Lung (tissue), 12 donors: Measurements from ENCODE around the gene GJB2. TPM values are rescaled to one million over a fixed set of nuclear protein-coding genes. Genes with fewer than 3 reads are reported as not detected.

Experiments used
- ATAC-seq: fragments of 200-7000 bp; cut with Tn5 transposase; one replicate; pipeline ENCODE4 v1.9.1; 2020; ENCODE audit warnings: moderate number of reproducible peaks; ENCODE audit not compliant: insufficient read depth, low FRiP score
- DNase-seq, 3 donors: peaks; one replicate each; pipeline ENCODE4 v3.0.0-alpha.2; 2013 to 2017
- H3K27ac ChIP-seq, 2 donors: one replicate each; pipeline ENCODE4 v1.5.1; 2013; ENCODE audit warnings: mild to moderate bottlenecking in 2 of 2, moderate library complexity in 2 of 2, control low read depth in 1 of 2, inconsistent platforms in 1 of 2, low read depth in 1 of 2, low read length in 1 of 2
- H3K27me3 ChIP-seq, 3 donors: one replicate each; pipeline ENCODE4 v1.5.1; 2013; ENCODE audit warnings: low read length in 2 of 3; ENCODE audit not compliant: control insufficient read depth in 3 of 3, insufficient read depth in 3 of 3
- H3K36me3 ChIP-seq, 4 donors: one replicate each; pipeline ENCODE4 v1.5.1; 2013; ENCODE audit warnings: low read length in 4 of 4, mild to moderate bottlenecking in 1 of 4, moderate library complexity in 1 of 4; ENCODE audit not compliant: control insufficient read depth in 4 of 4, insufficient read depth in 4 of 4
- H3K4me1 ChIP-seq, 5 donors: one replicate each; pipeline ENCODE4 v1.5.1; 2013; ENCODE audit warnings: low read length in 5 of 5, mild to moderate bottlenecking in 2 of 5, moderate library complexity in 1 of 5; ENCODE audit not compliant: control insufficient read depth in 5 of 5, insufficient read depth in 5 of 5
- H3K4me3 ChIP-seq: one replicate; pipeline ENCODE4 v1.5.1; 2013; ENCODE audit warnings: mild to moderate bottlenecking, control low read depth, moderate library complexity
- H3K9ac ChIP-seq, 2 donors: one replicate each; pipeline ENCODE4 v1.5.1; 2013; ENCODE audit warnings: low read length in 2 of 2, control low read depth in 1 of 2; ENCODE audit not compliant: insufficient read depth in 1 of 2
- H3K9me3 ChIP-seq, 4 donors: one replicate each; pipeline ENCODE4 v1.5.1; 2013; ENCODE audit warnings: low read length in 3 of 4, mild to moderate bottlenecking in 1 of 4, moderate library complexity in 1 of 4; ENCODE audit not compliant: control insufficient read depth in 4 of 4, insufficient read depth in 3 of 4
- CTCF ChIP-seq: IDR thresholded peaks from 2 replicates; pipeline ENCODE4 v1.5.1; 2012; ENCODE audit warnings: mild to moderate bottlenecking; ENCODE audit errors: control extremely low read depth, extremely low read depth
- WGBS, 2 donors: extraction: QIAGEN DNeasy Blood & Tissue Kit; methylation state at CpG; one replicate each; pipeline ENCODE4 v1.1.7; 2013; 5-methylcytosine and 5-hydroxymethylcytosine counted together
- polyA plus RNA-seq, 2 donors: library from polyadenylated mRNA; stranded (reverse); fragments of 200-250 nt; gene quantifications; one replicate each; pipeline ENCODE4 v1.2.1, GENCODE V29; 2013
- total RNA-seq, 2 donors: library from RNA; depleted of rRNA in 1 of 2; stranded (reverse); fragments of >200 nt in 1 of 2; gene quantifications; one replicate each; pipeline ENCODE4 v1.2.1, GENCODE V29; 2014 to 2021
- donor health status: control.
- donor health status: control.
- donor health status: Bipolar disorder and iron deficiency.
- donor health status: healthy.
- donor health status: DM: yes; HTN: yes; CAD: no.

The GJB2 gene
- total and polyA plus RNA-seq, 4 donors: 0.71 to 7.2 (median 1.5) TPM

- TF ChIP-seq CTCF: no peak
- Histone ChIP-seq H3K4me3 (no peak overlapping the region), H3K4me1 (no peaks in the 10 kb centered on the region), H3K9ac (no peak overlapping the region), H3K36me3 (no peaks in the 10 kb centered on the region), H3K9me3 (no peaks in the 10 kb centered on the region), H3K27ac (no peak overlapping the region), H3K27me3 (no peaks in the 10 kb centered on the region)
- WGBS, 2 donors: 73 to 80% methylated on average over 11 of the region's 11 CpGs
- ATAC-seq: no peak
- DNase-seq: no peak
Observed at GRCh38 chr13:20206065-20206697, 13.4 kb upstream of the GJB2 start.

DNA sequence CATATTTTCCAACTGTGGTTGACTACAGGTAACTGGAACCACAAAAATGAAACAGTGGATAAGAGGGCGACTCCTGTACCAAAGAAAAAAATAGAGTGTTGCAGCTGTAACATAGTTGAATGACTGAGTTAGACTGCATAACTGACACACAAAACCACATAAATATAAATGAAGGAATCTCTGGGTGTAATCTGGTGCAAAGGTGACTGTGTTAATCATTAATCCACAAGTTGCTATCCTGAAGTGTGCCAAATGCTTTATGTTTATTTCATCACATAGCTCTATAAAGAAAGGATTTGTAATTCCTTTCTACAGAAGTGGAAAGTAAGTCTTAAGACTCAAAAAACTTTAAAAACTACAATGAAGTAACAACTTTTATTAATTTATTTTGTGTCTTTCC, 6.0 kb upstream of the GJB2 start:
- no peaks in the 10 kb centered on the region for H3K9me3 ChIP-seq

GRCh38 chr13:20197361-20197834, 4.7 kb upstream of the GJB2 start:
- Histone ChIP-seq H3K9me3 (no peaks in the 10 kb centered on the region), H3K27ac (no peak overlapping the region), H3K4me3 (no peak overlapping the region), H3K9ac (no peak overlapping the region), H3K36me3 (no peaks in the 10 kb centered on the region), H3K4me1 (peaks cover 0 to 10% (median 8%) of the 10 kb centered on the region in 5 donors), H3K27me3 (peaks cover 0 to 47% (median 39%) of the 10 kb centered on the region in 3 donors)
- DNase-seq (peak in 2 of 3 donors; percentile 59 to 66), ATAC-seq (no peak)
- peak; percentile 48 for TF ChIP-seq CTCF
- 9 to 17% methylated on average over 5 of the region's 5 CpGs for WGBS, 2 donors

More for the DNA sequence above, 6.0 kb upstream of the GJB2 start:
- Histone ChIP-seq H3K27me3 (peaks cover 0 to 40% (median 33%) of the 10 kb centered on the region in 3 donors), H3K4me1 (peaks cover 0 to 6% (median 2%) of the 10 kb centered on the region in 5 donors), H3K4me3 (no peak overlapping the region), H3K9ac (no peak overlapping the region), H3K36me3 (no peaks in the 10 kb centered on the region), H3K27ac (no peak overlapping the region)
- no peak for TF ChIP-seq CTCF
- WGBS, 2 donors: 82 to 100% methylated on average over 1 of the region's 1 CpG
- no peak for ATAC-seq
- DNase-seq: no peak
